ENCODE measurements around the gene ETV3.
"Not testable (repeated sequence)": the region's sequence is repeated elsewhere in the genome, so short reads cannot be mapped to it uniquely, and the experiment has no call there.

The ETV3 gene

DNA sequence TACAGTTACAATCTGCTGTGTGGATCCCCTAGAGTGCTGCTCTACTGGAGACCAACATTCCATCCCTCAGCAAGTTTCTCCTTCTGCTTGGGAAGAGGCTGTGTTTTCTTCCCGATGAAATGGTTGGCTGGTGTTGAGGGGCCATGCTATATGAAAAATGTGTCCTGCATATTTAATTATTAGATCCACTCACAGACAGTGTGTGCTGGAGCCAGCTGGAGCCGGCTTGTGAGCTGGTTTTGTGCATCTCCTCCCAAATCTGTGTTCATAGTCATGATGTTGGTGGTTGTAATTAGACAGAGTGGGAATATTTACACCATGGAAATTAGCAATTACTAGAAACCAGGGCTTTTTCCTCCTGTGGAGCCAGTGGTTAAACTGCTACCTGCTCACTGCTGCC, 34.4 kb upstream of the ETV3 start:
- 83% methylated on average over 1 of the region's 2 CpGs for WGBS
- H3K79me1 ChIP-seq (replicated peaks; ENCODE audit: low read length, poor library complexity, severe bottlenecking); H3K4me2 ChIP-seq (ENCODE audit: low read length, poor library complexity, severe bottlenecking); H2AFZ ChIP-seq (ENCODE audit: low read depth, low read length); H2BK5ac ChIP-seq (ENCODE audit: low read depth, low read length, poor library complexity, severe bottlenecking); H2BK120ac ChIP-seq (ENCODE audit: low read depth, low read length); H3K23ac ChIP-seq (ENCODE audit: low read length in 2 of 2); H4K8ac ChIP-seq (ENCODE audit: low read length); H3K27ac ChIP-seq (ENCODE audit: low read length, poor library complexity, severe bottlenecking); H2AK5ac ChIP-seq (ENCODE audit: low read length, severe bottlenecking); H2BK15ac ChIP-seq (ENCODE audit: low read depth, poor library complexity, severe bottlenecking); H4K91ac ChIP-seq (ENCODE audit: low read length); H3K36me3 ChIP-seq (ENCODE audit: control insufficient read depth in 1 of 2, insufficient read depth in 2 of 2, low read depth in 1 of 2, low read length in 2 of 2); H3K4me1 ChIP-seq (ENCODE audit: control insufficient read depth, insufficient read depth, low read depth, low read length); H3K14ac ChIP-seq (ENCODE audit: low read length in 2 of 2); H2BK12ac ChIP-seq (ENCODE audit: low read length in 2 of 2); H3K18ac ChIP-seq (ENCODE audit: low read depth in 1 of 2, low read length in 2 of 2); H3K4ac ChIP-seq (ENCODE audit: low read depth in 1 of 2, low read length in 2 of 2); H3K9ac ChIP-seq (ENCODE audit: low read length); DNase-seq; H3K9me3 ChIP-seq (ENCODE audit: control insufficient read depth, low read length); H3K4me3 ChIP-seq (ENCODE audit: insufficient read depth in 1 of 2, low read depth in 1 of 2, low read length in 2 of 2): not testable (repeated sequence)
- peaks cover 60 to 84% of the 10 kb centered on the region in 2 experiments for H3K27me3 ChIP-seq (ENCODE audit: control insufficient read depth in 1 of 2, insufficient read depth in 1 of 2, low read length in 2 of 2)

DNA sequence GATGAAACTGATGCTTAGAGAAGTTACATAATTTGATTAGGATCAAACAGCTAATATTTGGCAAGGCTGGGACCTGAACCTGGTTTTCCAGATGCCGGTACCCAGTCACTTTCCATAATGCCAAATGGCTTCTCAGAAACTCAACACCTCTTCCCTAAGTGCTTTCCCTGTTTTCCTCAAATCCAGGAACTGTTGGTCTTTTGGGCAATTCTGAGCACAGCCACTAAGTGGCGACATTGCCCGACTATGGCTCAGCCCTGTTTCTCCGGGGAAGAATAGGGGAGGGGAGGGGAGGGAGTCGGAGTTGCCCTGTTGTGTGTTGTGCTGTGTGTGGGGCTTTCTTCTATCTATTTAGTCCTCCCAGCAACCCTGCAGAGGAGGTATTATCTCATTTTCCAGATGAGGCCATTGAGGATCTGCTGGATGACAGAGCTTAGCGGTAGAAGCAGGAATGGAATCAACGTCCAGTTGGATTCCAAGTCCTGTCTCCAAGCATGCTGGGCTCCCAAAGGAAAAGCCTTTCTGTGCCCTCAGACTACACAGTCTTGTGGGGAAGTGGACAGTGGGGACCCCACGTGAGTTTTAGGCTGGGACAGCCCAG, 33.8 kb upstream of the ETV3 start:
- not testable (repeated sequence) for H3K27ac ChIP-seq (ENCODE audit: low read length, poor library complexity, severe bottlenecking); H3K4me1 ChIP-seq (ENCODE audit: control insufficient read depth, insufficient read depth, low read depth, low read length); H2AK5ac ChIP-seq (ENCODE audit: low read length, severe bottlenecking); H3K4ac ChIP-seq (ENCODE audit: low read depth in 1 of 2, low read length in 2 of 2); H3K9me3 ChIP-seq (ENCODE audit: control insufficient read depth, low read length); H2BK15ac ChIP-seq (ENCODE audit: low read depth, poor library complexity, severe bottlenecking); H3K9ac ChIP-seq (ENCODE audit: low read length); H3K18ac ChIP-seq (ENCODE audit: low read depth in 1 of 2, low read length in 2 of 2); H4K91ac ChIP-seq (ENCODE audit: low read length); H3K4me2 ChIP-seq (ENCODE audit: low read length, poor library complexity, severe bottlenecking); H2BK120ac ChIP-seq (ENCODE audit: low read depth, low read length); H3K14ac ChIP-seq (ENCODE audit: low read length in 2 of 2); H4K8ac ChIP-seq (ENCODE audit: low read length); H3K23ac ChIP-seq (ENCODE audit: low read length in 2 of 2); H3K36me3 ChIP-seq (ENCODE audit: control insufficient read depth in 1 of 2, insufficient read depth in 2 of 2, low read depth in 1 of 2, low read length in 2 of 2); H3K4me3 ChIP-seq (ENCODE audit: insufficient read depth in 1 of 2, low read depth in 1 of 2, low read length in 2 of 2); H3K79me1 ChIP-seq (replicated peaks; ENCODE audit: low read length, poor library complexity, severe bottlenecking); H2BK5ac ChIP-seq (ENCODE audit: low read depth, low read length, poor library complexity, severe bottlenecking); H2AFZ ChIP-seq (ENCODE audit: low read depth, low read length); H2BK12ac ChIP-seq (ENCODE audit: low read length in 2 of 2)
- peaks cover 61 to 84% of the 10 kb centered on the region in 2 experiments for H3K27me3 ChIP-seq (ENCODE audit: control insufficient read depth in 1 of 2, insufficient read depth in 1 of 2, low read length in 2 of 2)
- 38% methylated on average over 1 of the region's 8 CpGs for WGBS
- DNase-seq: peak; percentile 16

DNA sequence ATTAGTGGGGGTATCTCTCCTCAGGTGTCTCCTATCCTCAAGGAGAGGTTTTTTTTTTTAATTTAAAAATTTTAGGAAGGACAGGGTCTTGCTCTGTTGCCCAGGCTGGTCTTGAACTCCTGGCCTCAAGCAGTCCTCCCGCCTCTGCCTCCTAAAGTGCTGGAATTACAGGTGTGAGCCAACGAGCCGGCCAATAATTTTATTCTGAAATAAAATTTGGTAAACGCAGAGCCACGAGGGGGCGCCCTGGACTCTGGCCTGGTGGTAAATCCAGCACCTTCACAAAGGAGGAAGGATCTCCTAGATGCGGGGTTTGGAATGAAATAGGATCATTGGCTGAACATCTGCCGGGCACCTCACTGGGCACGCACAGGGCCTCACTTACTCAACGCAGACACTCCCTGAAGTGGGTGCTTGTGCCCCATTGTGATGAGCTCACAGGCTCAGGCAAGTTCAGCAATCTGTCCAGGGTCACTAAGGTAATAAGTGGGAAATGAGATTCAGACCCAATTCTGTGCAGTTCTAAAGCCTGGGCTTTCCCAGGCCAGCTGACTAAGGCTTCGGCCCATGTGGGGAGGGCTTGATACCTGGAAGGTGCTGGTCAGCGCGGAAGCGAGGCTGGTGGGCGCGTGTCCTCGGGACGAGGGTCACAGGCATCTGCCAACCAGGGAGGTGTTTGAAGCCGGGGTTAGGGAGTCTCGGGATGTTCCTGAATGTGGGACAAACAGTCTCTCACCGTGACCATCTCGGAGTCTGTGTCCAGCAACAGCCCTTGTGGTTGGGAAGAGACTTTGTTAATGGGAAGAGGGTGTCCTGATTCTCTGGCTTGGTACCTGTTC, 32.7 kb upstream of the ETV3 start:
- H3K27me3 ChIP-seq (ENCODE audit: control insufficient read depth in 1 of 2, insufficient read depth in 1 of 2, low read length in 2 of 2): peaks cover 58 to 83% of the 10 kb centered on the region in 2 experiments
- no peak overlapping the region for H2BK120ac ChIP-seq (ENCODE audit: low read depth, low read length)
- H3K4me1 ChIP-seq (ENCODE audit: control insufficient read depth, insufficient read depth, low read depth, low read length): no peaks in the 10 kb centered on the region
- no peak overlapping the region for H3K18ac ChIP-seq (ENCODE audit: low read depth in 1 of 2, low read length in 2 of 2)
- no peaks in the 10 kb centered on the region for H3K9me3 ChIP-seq (ENCODE audit: control insufficient read depth, low read length)
- no peak overlapping the region for H3K9ac ChIP-seq (ENCODE audit: low read length)
- H3K14ac ChIP-seq (ENCODE audit: low read length in 2 of 2): no peak overlapping the region
- no peak overlapping the region for H3K4me2 ChIP-seq (ENCODE audit: low read length, poor library complexity, severe bottlenecking)
- no peaks in the 10 kb centered on the region for H3K36me3 ChIP-seq (ENCODE audit: control insufficient read depth in 1 of 2, insufficient read depth in 2 of 2, low read depth in 1 of 2, low read length in 2 of 2)
- no peak overlapping the region for H4K91ac ChIP-seq (ENCODE audit: low read length)
- WGBS: 78% methylated on average over 22 of the region's 22 CpGs
- H2AFZ ChIP-seq (ENCODE audit: low read depth, low read length): no peak overlapping the region
- H2BK15ac ChIP-seq (ENCODE audit: low read depth, poor library complexity, severe bottlenecking): no peak overlapping the region
- no peaks in the 10 kb centered on the region for H3K79me1 ChIP-seq (replicated peaks; ENCODE audit: low read length, poor library complexity, severe bottlenecking)
- no peak overlapping the region for H3K4ac ChIP-seq (ENCODE audit: low read depth in 1 of 2, low read length in 2 of 2)
- no peak overlapping the region for H3K4me3 ChIP-seq (ENCODE audit: insufficient read depth in 1 of 2, low read depth in 1 of 2, low read length in 2 of 2)
- peak; percentile 17 for DNase-seq
- no peak overlapping the region for H3K27ac ChIP-seq (ENCODE audit: low read length, poor library complexity, severe bottlenecking)
- H3K23ac ChIP-seq (ENCODE audit: low read length in 2 of 2): no peak overlapping the region
- no peak overlapping the region for H2AK5ac ChIP-seq (ENCODE audit: low read length, severe bottlenecking)
- H4K8ac ChIP-seq (ENCODE audit: low read length): no peak overlapping the region
- H2BK12ac ChIP-seq (ENCODE audit: low read length in 2 of 2): no peak overlapping the region
- H2BK5ac ChIP-seq (ENCODE audit: low read depth, low read length, poor library complexity, severe bottlenecking): no peak overlapping the region

DNA sequence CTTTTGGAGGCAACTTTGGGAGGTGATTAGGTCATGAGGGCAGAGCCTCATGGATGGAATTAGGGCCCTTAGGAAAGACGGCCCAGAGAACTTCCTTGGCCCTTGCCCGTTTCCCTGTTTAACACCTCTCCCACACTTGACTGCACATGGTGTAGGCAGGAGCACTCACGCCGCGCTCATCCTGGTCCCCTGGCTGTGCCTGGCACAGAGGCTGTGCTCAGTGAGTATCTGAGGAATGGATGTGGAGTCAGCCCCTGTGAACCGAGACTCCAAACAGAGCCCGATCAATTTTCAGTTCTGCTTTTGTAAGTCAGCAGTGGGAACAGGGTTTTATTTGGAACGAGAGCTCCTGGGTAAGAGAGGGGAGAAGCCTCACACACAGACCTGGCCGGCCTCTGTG, 29.8 kb upstream of the ETV3 start:
- Histone ChIP-seq H3K23ac (ENCODE audit: low read length in 2 of 2) (no peak overlapping the region), H3K27me3 (ENCODE audit: control insufficient read depth in 1 of 2, insufficient read depth in 1 of 2, low read length in 2 of 2) (peaks cover 42 to 69% of the 10 kb centered on the region in 2 experiments)
- WGBS: 95% methylated on average over 8 of the region's 9 CpGs

More for the DNA sequence above, 29.8 kb upstream of the ETV3 start:
- Histone ChIP-seq H3K27ac (ENCODE audit: low read length, poor library complexity, severe bottlenecking) (no peak overlapping the region), H2BK12ac (ENCODE audit: low read length in 2 of 2) (no peak overlapping the region), H3K79me1 (replicated peaks; ENCODE audit: low read length, poor library complexity, severe bottlenecking) (no peaks in the 10 kb centered on the region), H3K9me3 (ENCODE audit: control insufficient read depth, low read length) (no peaks in the 10 kb centered on the region), H3K18ac (ENCODE audit: low read depth in 1 of 2, low read length in 2 of 2) (no peak overlapping the region), H3K4me3 (ENCODE audit: insufficient read depth in 1 of 2, low read depth in 1 of 2, low read length in 2 of 2) (no peak overlapping the region), H3K14ac (ENCODE audit: low read length in 2 of 2) (no peak overlapping the region), H3K9ac (ENCODE audit: low read length) (no peak overlapping the region), H2BK15ac (ENCODE audit: low read depth, poor library complexity, severe bottlenecking) (no peak overlapping the region), H2BK120ac (ENCODE audit: low read depth, low read length) (no peak overlapping the region), H3K4me1 (ENCODE audit: control insufficient read depth, insufficient read depth, low read depth, low read length) (no peaks in the 10 kb centered on the region), H2AK5ac (ENCODE audit: low read length, severe bottlenecking) (no peak overlapping the region), H3K4ac (ENCODE audit: low read depth in 1 of 2, low read length in 2 of 2) (no peak overlapping the region), H4K91ac (ENCODE audit: low read length) (no peak overlapping the region), H4K8ac (ENCODE audit: low read length) (no peak overlapping the region), H3K4me2 (ENCODE audit: low read length, poor library complexity, severe bottlenecking) (no peak overlapping the region), H3K36me3 (ENCODE audit: control insufficient read depth in 1 of 2, insufficient read depth in 2 of 2, low read depth in 1 of 2, low read length in 2 of 2) (no peaks in the 10 kb centered on the region), H2BK5ac (ENCODE audit: low read depth, low read length, poor library complexity, severe bottlenecking) (no peak overlapping the region), H2AFZ (ENCODE audit: low read depth, low read length) (no peak overlapping the region)
- DNase-seq: no peak
